HG02943 (cell line): ENCODE data around the gene KIAA1210.

Experiments
- ATAC-seq: cut with Tn5 transposase; IDR thresholded peaks from one replicate; pipeline ENCODE4 v1.9.1; 2021; ENCODE audit warnings: mild to moderate bottlenecking, low read depth, moderate library complexity; ENCODE audit not compliant: unreplicated experiment

KIAA1210 gene

GRCh38 chrX:119093991-119094735, 33.4 kb downstream of the KIAA1210 start:
- no peak for ATAC-seq

- ATAC-seq = no peak
These were observed 37.0 kb downstream of the KIAA1210 start for GRCh38 chrX:119090627-119091026.

GRCh38 chrX:119089619-119090018, 38.0 kb downstream of the KIAA1210 start:
- ATAC-seq = no peak

GRCh38 chrX:119087121-119087520, 40.5 kb downstream of the KIAA1210 start:
- no peak for ATAC-seq

GRCh38 chrX:119084766-119085165, 42.8 kb downstream of the KIAA1210 start:
- no peak for ATAC-seq

- ATAC-seq = no peak
These were observed 45.3 kb downstream of the KIAA1210 start for GRCh38 chrX:119082278-119082677.

- no peak for ATAC-seq
These were observed 52.2 kb downstream of the KIAA1210 start for GRCh38 chrX:119075270-119076025.

GRCh38 chrX:119073911-119074310, 53.7 kb downstream of the KIAA1210 start:
- no peak for ATAC-seq

GRCh38 chrX:119073200-119073905, 54.3 kb downstream of the KIAA1210 start:
- no peak for ATAC-seq

GRCh38 chrX:119072744-119073143, 54.9 kb downstream of the KIAA1210 start, which contains the start of gene CT47C1:
Gene CT47C1, plus strand, starts transcription at chrX:119072993. Its CDS starts 233 bp downstream, at chrX:119073226.
- no peak for ATAC-seq

GRCh38 chrX:119071381-119071780, 56.2 kb downstream of the KIAA1210 start:
- ATAC-seq = peak; percentile 87

GRCh38 chrX:119069762-119070161, 57.9 kb downstream of the KIAA1210 start:
- no peak for ATAC-seq

GRCh38 chrX:119069128-119069527, 58.5 kb downstream of the KIAA1210 start:
- no peak for ATAC-seq

- ATAC-seq = no peak
These were observed 60.4 kb downstream of the KIAA1210 start for GRCh38 chrX:119067023-119067739.

GRCh38 chrX:119063428-119063827, 64.2 kb downstream of the KIAA1210 start:
- ATAC-seq = no peak

- no peak for ATAC-seq
These were observed 64.8 kb downstream of the KIAA1210 start for GRCh38 chrX:119062750-119063374.

- ATAC-seq = no peak
These were observed 71.9 kb downstream of the KIAA1210 start for GRCh38 chrX:119055687-119056086.

GRCh38 chrX:119045884-119046283, 81.7 kb downstream of the KIAA1210 start:
- ATAC-seq = no peak

GRCh38 chrX:119042996-119043395, 84.6 kb downstream of the KIAA1210 start:
- ATAC-seq = no peak

- no peak for ATAC-seq
These were observed 85.6 kb downstream of the KIAA1210 start for GRCh38 chrX:119042040-119042439.
